Gastrocnemius medialis (tissue), 4 donors: ENCODE measurements around the gene PAIP2B. TPM values are rescaled to one million over a fixed set of nuclear protein-coding genes. Genes with fewer than 3 reads are reported as not detected.
A peak's percentile ranks its signal among the peaks of the same experiment; 100 is the strongest.
"Not testable (repeated sequence)": the region's sequence is repeated elsewhere in the genome, so short reads cannot be mapped to it uniquely, and the experiment has no call there.

Source experiments
- ATAC-seq, 2 donors: fragments of 150-250 bp; one replicate each; pipeline ENCODE4 v1.9.1; 2016
- DNase-seq, 2 donors: peaks; one replicate each; pipeline ENCODE4 v3.0.0-alpha.2; 2019
- H3K27ac ChIP-seq, 4 donors: fragments of 200-600 bp; sonication (generic); 1 replicate in 1 of 4; 2 replicates in 3 of 4; pipeline ENCODE4 v1.5.1; 2016 to 2018; ENCODE audit warnings: mild to moderate bottlenecking in 2 of 4, moderate library complexity in 1 of 4
- H3K27me3 ChIP-seq, 3 donors: fragments of 200-600 bp; sonication (generic) in 2 of 3; 1 replicate in 1 of 3; 2 replicates in 2 of 3; pipeline versions ENCODE4 v1.5.1 to v1.6.0; 2016 to 2019; ENCODE audit warnings: mild to moderate bottlenecking in 1 of 3, moderate library complexity in 1 of 3
- H3K36me3 ChIP-seq, 2 donors: fragments of 200-600 bp; sonication (generic) in 1 of 2; one replicate each; pipeline ENCODE4 v1.5.1; 2017 to 2018
- H3K4me1 ChIP-seq, 2 donors: fragments of 200-600 bp; sonication (generic) in 1 of 2; one replicate each; pipeline ENCODE4 v1.5.1; 2016 to 2017; ENCODE audit warnings: mild to moderate bottlenecking in 2 of 2
- H3K4me3 ChIP-seq, 4 donors: fragments of 200-600 bp; sonication (generic) in 3 of 4; 1 replicate in 1 of 4; 2 replicates in 3 of 4; pipeline ENCODE4 v1.5.1; 2016 to 2019; ENCODE audit warnings: mild to moderate bottlenecking in 2 of 4
- H3K9me3 ChIP-seq, 3 donors: fragments of 200-600 bp; sonication (generic) in 2 of 3; 1 replicate in 1 of 3; 2 replicates in 2 of 3; pipeline ENCODE4 v1.5.1; 2016 to 2019
- POLR2A ChIP-seq, 2 donors: fragments of 450-650 bp; IDR thresholded peaks; one replicate each; pipeline ENCODE4 v1.6.1; 2017; ENCODE audit warnings: antibody characterized with exemption in 2 of 2, mild to moderate bottlenecking in 2 of 2, moderate library complexity in 2 of 2
- in situ Hi-C, 4 donors: fragments of 200-750 bp; cut with MboI; loops; one replicate each; pipeline versions ENCODE4 v1.15.0 to v1.8.0; 2017; ENCODE audit warnings: low sequenced_read_pairs in 4 of 4
- intact Hi-C: fragments of 100-400 bp; cut with DNase I; formaldehyde crosslinking; loops from one replicate; pipeline ENCODE4 v1.15.1; 2023; ENCODE audit warnings: low total_unique reads
- total RNA-seq, 4 donors: library from RNA; depleted of rRNA; stranded (reverse); fragments of >200 nt; gene quantifications; one replicate each; pipeline versions ENCODE4 v1.1.0 to v1.2.3, GENCODE V29; 2016
- TF ChIP-seq, protein P1 (sequence below), 5 experiments: fragments of 450-650 bp in 3 of 5; fragments of 200-600 bp in 2 of 5; sonication (generic) in 2 of 5; IDR thresholded peaks in 4 of 5; conservative IDR thresholded peaks in 1 of 5; 1 replicate in 4 of 5; 2 replicates in 1 of 5; pipeline ENCODE4 v1.5.1; 2016 to 2019; ENCODE audit warnings: antibody characterized with exemption in 5 of 5, mild to moderate bottlenecking in 3 of 5, moderate library complexity in 3 of 5

PAIP2B gene
- total RNA-seq, 4 donors from 2014 or later, result 14.6 to 32.6 (median 15.9) TPM

GRCh38 chr2:71238089-71238488 lies 11.2 kb upstream of the PAIP2B start:
- intact Hi-C loops (no loop called here), in situ Hi-C loops (loop anchor here in 1 of 4 donors (5.0 kb wide), 1 partner anchor 39 kb away; no protein-coding TSS in a partner anchor)
- Histone ChIP-seq H3K27me3 (no peaks in the 10 kb centered on the region), H3K27ac (peak overlapping the region; percentile 77 to 87 (median 84)), H3K9me3 (no peaks in the 10 kb centered on the region), H3K4me1 (peaks cover 59 to 63% of the 10 kb centered on the region in 2 donors), H3K4me3 (no peak overlapping the region), H3K36me3 (no peaks in the 10 kb centered on the region)
- ATAC-seq (peak; percentile 95 to 96), DNase-seq (peak; percentile 65 to 77)
- TF ChIP-seq, protein P1, sequence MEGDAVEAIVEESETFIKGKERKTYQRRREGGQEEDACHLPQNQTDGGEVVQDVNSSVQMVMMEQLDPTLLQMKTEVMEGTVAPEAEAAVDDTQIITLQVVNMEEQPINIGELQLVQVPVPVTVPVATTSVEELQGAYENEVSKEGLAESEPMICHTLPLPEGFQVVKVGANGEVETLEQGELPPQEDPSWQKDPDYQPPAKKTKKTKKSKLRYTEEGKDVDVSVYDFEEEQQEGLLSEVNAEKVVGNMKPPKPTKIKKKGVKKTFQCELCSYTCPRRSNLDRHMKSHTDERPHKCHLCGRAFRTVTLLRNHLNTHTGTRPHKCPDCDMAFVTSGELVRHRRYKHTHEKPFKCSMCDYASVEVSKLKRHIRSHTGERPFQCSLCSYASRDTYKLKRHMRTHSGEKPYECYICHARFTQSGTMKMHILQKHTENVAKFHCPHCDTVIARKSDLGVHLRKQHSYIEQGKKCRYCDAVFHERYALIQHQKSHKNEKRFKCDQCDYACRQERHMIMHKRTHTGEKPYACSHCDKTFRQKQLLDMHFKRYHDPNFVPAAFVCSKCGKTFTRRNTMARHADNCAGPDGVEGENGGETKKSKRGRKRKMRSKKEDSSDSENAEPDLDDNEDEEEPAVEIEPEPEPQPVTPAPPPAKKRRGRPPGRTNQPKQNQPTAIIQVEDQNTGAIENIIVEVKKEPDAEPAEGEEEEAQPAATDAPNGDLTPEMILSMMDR (IDR thresholded peaks at IDR 0.05 in 4 of 5, conservative IDR thresholded peaks at IDR 0.05 in 1 of 5), result no peak
- TF ChIP-seq POLR2A (IDR thresholded peaks at IDR 0.05), result no peak

DNA sequence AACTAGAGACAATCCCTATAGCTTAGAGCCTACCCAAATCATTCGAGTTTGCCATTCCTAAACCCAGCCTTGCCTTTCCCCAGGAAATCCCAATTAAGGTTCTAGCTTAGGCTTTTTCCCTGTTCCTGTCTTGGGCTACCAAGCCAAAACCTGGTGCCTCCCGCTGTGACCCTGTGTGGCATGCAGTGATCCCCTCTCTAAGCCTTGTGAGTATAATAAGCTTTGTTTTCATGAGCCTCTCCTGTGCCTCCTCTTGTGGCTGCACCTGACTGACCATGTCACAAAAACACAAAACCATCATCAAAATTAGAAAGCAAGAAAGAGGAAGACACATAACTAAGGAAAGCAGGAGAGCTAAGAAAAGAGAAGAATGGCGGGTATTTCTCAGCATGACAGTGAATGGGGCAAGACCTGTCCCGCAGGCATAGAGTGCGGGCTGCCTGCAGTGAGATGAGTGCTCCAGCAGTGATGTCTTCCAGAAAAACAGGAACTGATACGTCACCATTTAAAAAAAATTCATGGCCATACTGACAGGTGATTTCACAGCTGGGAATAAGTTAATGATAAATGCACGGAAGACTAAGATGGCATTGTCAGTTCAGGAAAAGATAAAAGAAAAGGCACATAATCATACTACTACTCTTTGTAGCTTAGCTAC lies 9.2 kb upstream of the PAIP2B start:
- no peak for DNase-seq
- Histone ChIP-seq H3K9me3 (no peaks in the 10 kb centered on the region), H3K27me3 (no peaks in the 10 kb centered on the region), H3K4me3 (no peak overlapping the region), H3K4me1 (peaks cover 45 to 46% of the 10 kb centered on the region in 2 donors), H3K36me3 (no peaks in the 10 kb centered on the region), H3K27ac (peak overlapping the region; percentile 77 to 87 (median 84))
- ATAC-seq, result no peak
- intact Hi-C loops (no loop called here), in situ Hi-C loops (loop anchor here in 1 of 4 donors (5.0 kb wide), 1 partner anchor 41 kb away; no protein-coding TSS in a partner anchor)
- TF ChIP-seq, protein P1 (IDR thresholded peaks at IDR 0.05 in 4 of 5, conservative IDR thresholded peaks at IDR 0.05 in 1 of 5), result no peak
- no peak for TF ChIP-seq POLR2A (IDR thresholded peaks at IDR 0.05)

- ATAC-seq, in situ Hi-C loops: not testable (repeated sequence)
- H3K4me1 ChIP-seq, result peaks cover 16 to 17% of the 10 kb centered on the region in 2 donors
Observed at GRCh38 chr2:71233072-71233471, 6.2 kb upstream of the PAIP2B start.

DNA sequence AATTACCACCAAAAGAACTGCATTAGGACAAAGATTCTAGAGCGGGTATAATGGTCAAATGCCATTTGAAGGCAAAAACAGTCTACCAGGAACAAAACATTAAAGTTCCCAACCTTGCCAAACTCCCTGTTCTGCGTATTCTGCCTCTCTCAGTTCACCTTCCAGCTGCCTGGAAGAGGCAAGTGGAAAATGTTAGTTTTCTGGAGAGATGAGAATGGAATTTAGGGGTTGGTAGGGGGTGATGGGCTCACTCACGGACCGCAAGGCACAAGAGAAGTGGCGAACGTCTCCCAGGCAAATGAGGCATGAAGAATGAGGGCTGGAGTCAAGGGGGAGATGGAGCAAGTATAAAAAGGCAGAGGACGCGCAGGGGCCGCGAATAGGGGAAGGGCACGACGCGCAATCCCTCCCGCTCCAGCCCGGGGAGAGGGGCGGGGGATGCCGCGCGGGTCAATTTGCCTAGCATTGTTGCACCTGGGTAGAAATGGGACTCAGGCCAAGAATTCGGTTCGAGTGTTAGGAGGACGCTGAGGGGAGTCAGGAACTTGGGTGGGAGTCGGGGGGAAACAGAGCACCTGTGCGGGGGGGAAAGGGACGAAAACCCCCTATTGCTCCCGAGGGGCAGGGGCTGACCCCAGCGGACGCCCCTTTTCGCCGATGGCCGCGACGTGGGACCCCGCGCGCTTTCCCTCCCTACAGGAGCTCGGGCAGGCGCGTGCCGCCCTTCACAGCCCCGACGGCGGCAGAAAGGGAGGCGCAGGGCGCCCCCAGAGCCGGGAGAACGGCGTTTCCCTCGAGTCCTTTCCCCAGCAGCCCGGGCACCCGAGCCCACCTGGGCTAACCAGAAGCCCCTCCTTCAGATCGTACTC lies 573 bp downstream of the PAIP2B start:
- H3K9me3 ChIP-seq, result no peaks in the 10 kb centered on the region
- H3K4me1 ChIP-seq, result peaks cover 19% of the 10 kb centered on the region in 2 donors
- intact Hi-C loops, result loop anchor here (2.0 to 5.0 kb wide), 2 partner anchors 224 to 286 kb away; no protein-coding TSS in a partner anchor
- DNase-seq (peak; percentile 20 to 42), ATAC-seq (peak; percentile 25 to 27)
- peak overlapping the region; percentile 96 to 98 (median 98) for H3K27ac ChIP-seq
- peak overlapping the region; percentile 83 to 93 (median 90) for H3K4me3 ChIP-seq
- TF ChIP-seq POLR2A (IDR thresholded peaks at IDR 0.05), result no peak
- TF ChIP-seq, protein P1 (IDR thresholded peaks at IDR 0.05 in 4 of 5, conservative IDR thresholded peaks at IDR 0.05 in 1 of 5), result peak in 1 of 5 experiments; percentile 25
- H3K36me3 ChIP-seq, result no peaks in the 10 kb centered on the region
- H3K27me3 ChIP-seq, result no peaks in the 10 kb centered on the region
- in situ Hi-C loops, result no loop called here

More at GRCh38 chr2:71233072-71233471, 6.2 kb upstream of the PAIP2B start:
- intact Hi-C loops, H3K36me3 ChIP-seq, H3K27me3 ChIP-seq, DNase-seq, H3K27ac ChIP-seq, H3K4me3 ChIP-seq, H3K9me3 ChIP-seq: not testable (repeated sequence)
